ENCODE measurements around the gene SH2B2. TPM values are rescaled to one million over a fixed set of nuclear protein-coding genes. Genes with fewer than 3 reads are reported as not detected.
"Not testable (repeated sequence)": the region's sequence is repeated elsewhere in the genome, so short reads cannot be mapped to it uniquely, and the experiment has no call there.

SH2B2 gene
- total RNA-seq, 1 donor from 2014 or later, result 32.1 TPM

DNA sequence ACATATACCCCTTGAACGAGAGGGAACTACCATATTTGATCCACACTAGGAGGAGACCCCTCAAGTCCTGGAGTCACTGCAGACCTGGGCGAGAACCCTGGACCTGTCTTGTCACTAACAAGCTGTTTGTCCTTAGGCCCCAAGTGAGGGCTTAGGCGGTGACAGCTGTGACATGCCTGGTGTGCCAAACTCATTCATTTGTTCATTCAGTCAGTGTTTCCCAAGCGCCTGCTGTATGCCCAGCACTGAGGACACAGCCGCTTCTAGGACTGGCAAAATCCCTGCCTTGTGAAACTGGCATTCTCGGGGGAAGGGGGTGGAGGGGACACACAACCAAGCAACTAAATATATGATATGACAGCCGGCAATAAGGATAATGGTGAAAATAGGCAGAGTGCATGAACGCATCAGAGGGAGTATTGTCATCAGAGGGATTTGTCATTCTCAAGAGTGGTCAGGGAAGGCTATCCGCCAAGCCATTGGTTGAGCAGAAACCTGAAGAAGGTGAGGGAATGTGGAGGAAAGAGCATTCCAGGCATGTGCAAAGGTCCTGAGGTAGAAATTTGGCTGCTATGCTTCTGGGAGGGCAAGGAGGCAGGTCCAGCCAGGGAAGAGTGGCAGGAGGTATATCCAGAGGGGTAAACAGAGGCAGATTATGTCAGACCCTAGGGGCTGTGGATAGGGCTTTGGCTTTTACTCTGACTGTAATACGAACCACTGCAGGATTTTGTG, 11.0 kb downstream of the SH2B2 start:
- H3K27me3 Mint-ChIP-seq, result no peaks in the 10 kb centered on the region
- H3K27ac Mint-ChIP-seq, result peak overlapping the region; percentile 33
- intact Hi-C loops (cut with micrococcal nuclease), result no loop called here
- ChIA-PET CTCF (no interaction called here), POLR2A (interaction anchor here (0.7 to 1.9 kb wide), 4 partner anchors 8 to 15 kb away, joined by 3 to 5 read pairs (median 4); partner anchors contain the start of gene SH2B2)
- H3K4me1 Mint-ChIP-seq, result peaks cover 77% of the 10 kb centered on the region
- H3K4me3 Mint-ChIP-seq, result no peak overlapping the region
- TF ChIP-seq CTCF (IDR thresholded peaks at IDR 0.05), result no peak
- H3K36me3 Mint-ChIP-seq (ENCODE audit: low read depth), result peaks cover 38% of the 10 kb centered on the region
- ATAC-seq (ENCODE audit: low read depth) (no peak), DNase-seq (no peak)
- no peaks in the 10 kb centered on the region for H3K9me3 Mint-ChIP-seq

DNA sequence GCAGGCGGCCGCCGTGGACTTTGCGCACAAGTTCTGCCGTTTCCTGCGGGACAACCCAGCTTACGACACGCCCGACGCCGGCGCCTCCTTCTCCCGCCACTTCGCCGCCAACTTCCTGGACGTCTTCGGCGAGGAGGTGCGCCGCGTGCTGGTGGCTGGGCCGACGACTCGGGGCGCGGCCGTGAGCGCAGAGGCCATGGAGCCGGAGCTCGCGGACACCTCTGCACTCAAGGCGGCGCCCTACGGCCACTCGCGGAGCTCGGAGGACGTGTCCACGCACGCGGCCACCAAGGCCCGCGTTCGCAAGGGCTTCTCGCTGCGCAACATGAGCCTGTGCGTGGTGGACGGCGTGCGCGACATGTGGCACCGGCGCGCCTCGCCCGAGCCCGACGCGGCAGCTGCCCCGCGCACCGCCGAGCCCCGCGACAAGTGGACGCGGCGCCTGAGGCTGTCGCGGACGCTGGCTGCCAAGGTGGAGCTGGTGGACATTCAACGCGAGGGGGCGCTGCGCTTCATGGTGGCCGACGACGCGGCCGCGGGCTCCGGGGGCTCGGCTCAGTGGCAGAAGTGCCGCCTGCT, 14.1 kb downstream of the SH2B2 start:
- ATAC-seq (ENCODE audit: low read depth) (no peak), DNase-seq (no peak)
- intact Hi-C loops (cut with micrococcal nuclease), result no loop called here
- Mint-ChIP-seq H3K36me3 (ENCODE audit: low read depth) (peaks cover 35% of the 10 kb centered on the region), H3K27me3 (no peaks in the 10 kb centered on the region), H3K9me3 (no peaks in the 10 kb centered on the region), H3K4me3 (no peak overlapping the region), H3K27ac (no peak overlapping the region), H3K4me1 (peaks cover 79% of the 10 kb centered on the region)
- POLR2A ChIA-PET, result interaction anchor here (8.3 kb wide), 1 partner anchor 12 kb away, joined by 180 read pairs; the partner anchor contains the start of gene SH2B2
- no peak for TF ChIP-seq CTCF (IDR thresholded peaks at IDR 0.05)
- CTCF ChIA-PET, result no interaction called here

DNA sequence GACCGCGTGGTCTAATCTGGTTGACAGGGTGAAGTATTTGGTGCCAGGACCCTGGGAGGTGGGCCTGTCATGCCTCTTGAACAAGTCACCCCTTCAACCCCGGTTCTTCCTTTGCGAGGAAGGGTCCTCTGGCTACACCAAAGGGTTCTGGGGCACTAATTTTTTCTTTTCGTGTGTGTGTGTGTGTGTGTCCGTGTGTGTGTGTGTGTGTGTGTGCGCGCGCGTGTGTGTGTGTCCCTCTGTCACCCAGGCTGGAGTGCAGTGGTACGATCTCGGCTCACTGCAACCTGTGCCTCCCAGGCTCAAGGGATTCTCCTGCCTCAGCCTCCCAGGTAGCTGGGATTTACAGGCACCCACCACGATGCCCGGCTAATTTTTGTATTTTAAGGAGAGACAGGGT, 14.7 kb downstream of the SH2B2 start:
- DNase-seq; H3K27me3 Mint-ChIP-seq; ATAC-seq (ENCODE audit: low read depth); intact Hi-C loops (cut with micrococcal nuclease); H3K4me3 Mint-ChIP-seq; H3K9me3 Mint-ChIP-seq; H3K27ac Mint-ChIP-seq; CTCF ChIA-PET: not testable (repeated sequence)
- POLR2A ChIA-PET, result interaction anchor here (8.3 kb wide), 1 partner anchor 12 kb away, joined by 180 read pairs; the partner anchor contains the start of gene SH2B2
- H3K36me3 Mint-ChIP-seq (ENCODE audit: low read depth), result peaks cover 33% of the 10 kb centered on the region
- H3K4me1 Mint-ChIP-seq, result peaks cover 79% of the 10 kb centered on the region

DNA sequence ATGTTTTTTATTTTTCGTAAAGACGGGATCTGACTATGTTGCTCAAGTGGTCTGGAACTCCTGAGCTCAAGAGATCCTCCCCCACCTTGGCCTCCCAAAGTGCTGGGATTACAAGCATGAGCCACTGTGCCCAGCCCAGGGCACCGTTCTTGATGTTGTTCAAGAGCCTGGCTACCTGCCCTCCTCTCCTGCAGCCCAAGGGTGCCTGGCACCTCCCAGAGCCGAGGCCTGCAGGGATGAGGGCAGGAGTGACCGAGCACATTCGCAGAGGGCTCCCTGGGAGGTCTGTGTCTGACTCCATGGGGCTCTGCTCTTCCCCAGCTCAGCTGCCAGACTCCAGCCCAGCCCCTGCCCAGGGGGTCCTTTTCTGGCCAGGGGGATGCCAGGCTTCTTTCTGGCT, 15.4 kb downstream of the SH2B2 start:
- intact Hi-C loops (cut with micrococcal nuclease), result no loop called here
- no peak for DNase-seq
- TF ChIP-seq CTCF (IDR thresholded peaks at IDR 0.05), result no peak
- no peak for ATAC-seq (ENCODE audit: low read depth)
- Mint-ChIP-seq H3K4me1 (peaks cover 80% of the 10 kb centered on the region), H3K27me3 (no peaks in the 10 kb centered on the region), H3K36me3 (ENCODE audit: low read depth) (peaks cover 29% of the 10 kb centered on the region), H3K4me3 (no peak overlapping the region), H3K9me3 (no peaks in the 10 kb centered on the region), H3K27ac (peak overlapping the region; percentile 72)
- ChIA-PET CTCF (no interaction called here), POLR2A (interaction anchor here (0.6 to 8.3 kb wide), 2 partner anchors 13 to 966 kb away, joined by 3 to 180 read pairs; partner anchors contain the start of gene SH2B2)

GRCh38 chr7:102303669-102304422, 17.2 kb downstream of the SH2B2 start:
- H3K27me3 Mint-ChIP-seq, result no peaks in the 10 kb centered on the region
- POLR2A ChIA-PET, result interaction anchor here (0.7 to 8.3 kb wide), 5 partner anchors 9 to 122 kb away, joined by 3 to 180 read pairs (median 3); partner anchors contain the start of gene SH2B2
- CTCF ChIA-PET, result interaction anchor here (2.0 kb wide), 1 partner anchor 16 kb away, joined by 10 read pairs; no protein-coding TSS in a partner anchor
- no peak for DNase-seq
- H3K36me3 Mint-ChIP-seq (ENCODE audit: low read depth), result peaks cover 30% of the 10 kb centered on the region
- H3K27ac Mint-ChIP-seq, result peak overlapping the region; percentile 72
- H3K4me1 Mint-ChIP-seq, result peaks cover 85% of the 10 kb centered on the region
- ATAC-seq (ENCODE audit: low read depth), result no peak
- H3K9me3 Mint-ChIP-seq, result no peaks in the 10 kb centered on the region
- intact Hi-C loops (cut with micrococcal nuclease), result no loop called here
- no peak for TF ChIP-seq CTCF (IDR thresholded peaks at IDR 0.05)
- H3K4me3 Mint-ChIP-seq, result peak overlapping the region; percentile 11

Data from activated B cell treated with CpG ODN at 0.5 μM for 24 hours (primary cell).